Activated T-helper 2 cell treated with anti-CD3 and anti-CD28 coated beads, Interferon-gamma antibody, Interleukin-2, Interleukin-4, amounts not matched to agents 10 μg/mL and 5 μg/mL and 100 μg/mL, durations not matched to agents 14 hours and 24 hours and 36 hours (primary cell): Measurements from ENCODE around the gene TAGAP. TPM values are rescaled to one million over a fixed set of nuclear protein-coding genes. Genes with fewer than 3 reads are reported as not detected.
"Not testable (repeated sequence)": the region's sequence is repeated elsewhere in the genome, so short reads cannot be mapped to it uniquely, and the experiment has no call there.

Experiments
- DNase-seq: peaks from one replicate; pipeline ENCODE4 v3.0.0; 2021; ENCODE audit warnings: low spot score
- H3K27ac Mint-ChIP-seq: one replicate; pipeline ENCODE4 v1.8.0; 2021; ENCODE audit warnings: mixed read lengths
- H3K27me3 Mint-ChIP-seq: one replicate; pipeline ENCODE4 v1.8.0; 2021; ENCODE audit warnings: low read depth, mixed read lengths
- H3K36me3 Mint-ChIP-seq: one replicate; pipeline ENCODE4 v1.8.0; 2021; ENCODE audit warnings: low read depth, mixed read lengths
- H3K4me1 Mint-ChIP-seq: one replicate; pipeline ENCODE4 v1.8.0; 2021; ENCODE audit warnings: low read depth, mixed read lengths
- H3K4me3 Mint-ChIP-seq: one replicate; pipeline ENCODE4 v1.8.0; 2021; ENCODE audit warnings: low read depth, mild to moderate bottlenecking, moderate library complexity, mixed read lengths
- H3K9me3 Mint-ChIP-seq: one replicate; pipeline ENCODE4 v1.8.0; 2021; ENCODE audit warnings: mixed read lengths
- intact Hi-C: fragments of 100-400 bp; cut with micrococcal nuclease; formaldehyde crosslinking; loops from one replicate; pipeline ENCODE4 v1.15.1; 2023
- total RNA-seq: library from RNA; stranded (reverse); gene quantifications from 2 replicates; pipeline ENCODE4 v1.2.3, GENCODE V29; 2022

Gene TAGAP
- total RNA-seq, 1 donor from 2014 or later, result 34.3 TPM

DNA sequence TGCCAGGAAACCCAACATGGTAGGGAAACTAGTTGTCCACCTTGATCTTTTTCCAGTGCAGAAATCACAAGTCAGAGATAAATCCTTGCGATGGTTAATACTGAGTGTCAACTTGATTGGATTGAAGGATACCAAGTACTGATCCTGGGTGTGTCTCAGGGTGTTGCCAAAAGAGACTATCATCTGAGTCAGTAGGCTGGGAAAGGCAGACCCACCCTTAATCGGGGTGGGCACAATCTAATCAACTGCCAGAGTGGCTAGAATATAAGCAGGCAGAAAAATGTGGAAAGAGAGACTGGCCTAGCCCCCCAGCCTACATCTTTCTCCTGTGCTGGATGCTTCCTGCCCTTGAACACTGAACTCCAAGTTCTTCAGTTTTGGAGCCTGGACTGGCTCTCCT lies 55.1 kb downstream of the TAGAP start:
- H3K27ac Mint-ChIP-seq, DNase-seq, H3K27me3 Mint-ChIP-seq, H3K4me3 Mint-ChIP-seq, intact Hi-C loops: not testable (repeated sequence)
- Mint-ChIP-seq H3K4me1 (peaks cover 17% of the 10 kb centered on the region), H3K36me3 (peaks cover 28% of the 10 kb centered on the region), H3K9me3 (peaks cover 28% of the 10 kb centered on the region)

DNA sequence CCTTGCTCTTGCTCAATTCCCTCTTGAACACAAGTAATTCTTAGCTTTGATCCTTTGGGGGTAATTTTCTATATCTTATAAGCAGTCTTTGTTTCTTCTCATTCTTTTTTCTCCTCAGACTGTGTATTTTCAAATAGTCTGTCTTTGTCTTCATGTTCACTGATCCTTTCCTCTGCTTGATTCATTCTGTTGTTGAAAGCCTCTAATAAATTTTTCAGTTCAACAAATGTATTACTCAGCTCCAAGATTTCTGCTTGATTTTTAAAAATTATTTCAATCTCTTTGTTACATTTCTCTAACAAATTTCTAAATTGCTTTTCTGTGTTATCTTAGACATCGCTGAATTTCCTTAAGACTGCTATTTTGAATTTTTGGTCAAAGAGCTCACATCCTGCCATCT lies 56.3 kb downstream of the TAGAP start:
- Mint-ChIP-seq H3K9me3 (peaks cover 28% of the 10 kb centered on the region), H3K27ac (no peak overlapping the region), H3K4me1 (peaks cover 17% of the 10 kb centered on the region), H3K27me3 (no peaks in the 10 kb centered on the region), H3K4me3 (no peak overlapping the region), H3K36me3 (peaks cover 24% of the 10 kb centered on the region)
- no peak for DNase-seq
- intact Hi-C loops, result no loop called here

GRCh38 chr6:158987657-158988056 lies 57.1 kb downstream of the TAGAP start:
- intact Hi-C loops, result no loop called here
- no peak for DNase-seq
- H3K27me3 Mint-ChIP-seq, result no peaks in the 10 kb centered on the region
- no peak overlapping the region for H3K4me3 Mint-ChIP-seq
- no peak overlapping the region for H3K27ac Mint-ChIP-seq
- H3K4me1 Mint-ChIP-seq, result peaks cover 17% of the 10 kb centered on the region
- H3K9me3 Mint-ChIP-seq, result peaks cover 28% of the 10 kb centered on the region
- H3K36me3 Mint-ChIP-seq, result peaks cover 22% of the 10 kb centered on the region

Other genes with a start within 250 kb of the TAGAP start
- gene EZR, start 225.6 kb downstream of the TAGAP start, total RNA-seq, result 204 and 206 TPM in 2 replicates
- gene RSPH3, start 44.8 kb downstream of the TAGAP start, total RNA-seq, result 4.9 and 5.1 TPM in 2 replicates
- 0.05 TPM in 1 of 2 replicates, not detected in the other for gene FNDC1, start 124.4 kb upstream of the TAGAP start, total RNA-seq